ENCODE data around the gene SGCD.

GRCh38 chr5:156774273-156774672 lies 447.3 kb downstream of the SGCD start:
- TF ChIP-seq RAD21 (IDR thresholded peaks at IDR 0.05; ENCODE audit: low read length), result no peak
- TF ChIP-seq CTCF (conservative IDR thresholded peaks at IDR 0.05; ENCODE audit: low read depth, low read length), result no peak
- TF ChIP-seq CEBPB (IDR thresholded peaks at IDR 0.05; ENCODE audit: low read depth, low read length), result no peak
- TF ChIP-seq CHD1 (IDR thresholded peaks at IDR 0.05; ENCODE audit: low read depth, low read length), result no peak
- no peak for TF ChIP-seq MXI1 (IDR thresholded peaks at IDR 0.05; ENCODE audit: borderline replicate concordance, low read depth, low read length)
- no peak for TF ChIP-seq POLR2A (IDR thresholded peaks at IDR 0.05; ENCODE audit: low read depth, low read length)
- no peak for TF ChIP-seq FOS (IDR thresholded peaks at IDR 0.05; ENCODE audit: low read depth, low read length)
- no peak for TF ChIP-seq RCOR1 (IDR thresholded peaks at IDR 0.05; ENCODE audit: insufficient replicate concordance, low read length)
- no peak for TF ChIP-seq ELK1 (IDR thresholded peaks at IDR 0.05; ENCODE audit: borderline replicate concordance, low read depth, low read length)

Measured in IMR-90 (cell line).